GM12878 (cell line): ENCODE results near the gene TBC1D2B.
A peak's percentile ranks its signal among the peaks of the same experiment; 100 is the strongest.
"Not testable (repeated sequence)": the region's sequence is repeated elsewhere in the genome, so short reads cannot be mapped to it uniquely, and the experiment has no call there.

Experiments
- EZH2 ChIP-seq: IDR thresholded peaks from 2 replicates; pipeline ENCODE4 v1.6.1; 2012; ENCODE audit warnings: low read depth, mild to moderate bottlenecking, control low read depth, inconsistent platforms, low read length, borderline replicate concordance; ENCODE audit not compliant: control insufficient read depth
- GABPA ChIP-seq: IDR thresholded peaks from 2 replicates; pipeline ENCODE4 v1.6.1; 2014; ENCODE audit warnings: antibody characterized with exemption, low read depth, mild to moderate bottlenecking, inconsistent platforms
- HDAC6 ChIP-seq: fragments of 200-600 bp; sonication (generic); IDR thresholded peaks from one replicate; pipeline ENCODE4 v1.8.0; 2017; ENCODE audit warnings: antibody characterized with exemption; ENCODE audit not compliant: unreplicated experiment
- NFIC ChIP-seq: IDR thresholded peaks from 2 replicates; pipeline ENCODE4 v1.6.1; 2012; ENCODE audit warnings: low read depth, mild to moderate bottlenecking, inconsistent platforms, low read length, moderate library complexity
- POLR2A ChIP-seq: IDR thresholded peaks from 2 replicates; pipeline ENCODE4 v1.6.1; 2011; ENCODE audit warnings: low read depth, mild to moderate bottlenecking, low read length
- RFX5 ChIP-seq: IDR thresholded peaks from 2 replicates; pipeline ENCODE4 v1.6.1; 2011; ENCODE audit warnings: low read depth, low read length, improper control_type of control experiment
- SP1 ChIP-seq: IDR thresholded peaks from one replicate; pipeline ENCODE4 v1.6.1; 2011; ENCODE audit warnings: low read depth, low read length
- SREBF2 ChIP-seq: IDR thresholded peaks from 2 replicates; pipeline ENCODE4 v1.6.1; 2012; ENCODE audit warnings: mild to moderate bottlenecking, low read length
- TF ChIP-seq, protein P1 (sequence below), 3 experiments: IDR thresholded peaks in 2 of 3; conservative IDR thresholded peaks in 1 of 3; 2 replicates each; pipeline ENCODE4 v1.5.1; 2011; ENCODE audit warnings: low read depth in 3 of 3, low read length in 3 of 3, mild to moderate bottlenecking in 3 of 3, control low read depth in 2 of 3, moderate library complexity in 2 of 3, inconsistent platforms in 1 of 3, mixed read lengths in 1 of 3; ENCODE audit not compliant: control insufficient read depth in 2 of 3, insufficient read depth in 1 of 3; ENCODE audit errors: extremely low read depth in 1 of 3

DNA sequence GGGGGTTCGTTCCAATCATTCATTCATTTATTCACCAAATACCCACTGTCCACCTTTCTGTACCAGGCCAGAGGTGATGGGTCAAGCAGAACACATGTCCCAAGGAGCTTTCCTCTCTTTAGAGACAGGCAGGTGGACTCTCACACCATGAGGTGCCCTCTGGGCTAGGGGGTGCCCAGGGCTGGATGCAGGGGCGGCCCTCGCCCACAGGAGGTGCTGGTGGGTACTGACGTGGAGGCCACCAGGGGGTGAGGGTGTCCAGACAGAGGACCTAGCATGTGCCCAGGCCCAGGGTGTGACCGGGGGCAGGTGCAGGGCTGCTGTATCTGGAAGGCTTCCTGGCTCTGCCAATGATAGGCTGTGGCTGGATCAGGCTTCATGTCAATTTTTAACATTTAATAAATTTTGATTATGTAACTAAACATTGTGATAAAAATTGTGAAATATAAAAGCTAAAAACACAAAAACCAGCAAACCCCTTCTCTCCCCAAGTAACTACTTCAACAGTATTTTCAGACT lies 124.5 kb downstream of the TBC1D2B start:
- TF ChIP-seq, protein P1, sequence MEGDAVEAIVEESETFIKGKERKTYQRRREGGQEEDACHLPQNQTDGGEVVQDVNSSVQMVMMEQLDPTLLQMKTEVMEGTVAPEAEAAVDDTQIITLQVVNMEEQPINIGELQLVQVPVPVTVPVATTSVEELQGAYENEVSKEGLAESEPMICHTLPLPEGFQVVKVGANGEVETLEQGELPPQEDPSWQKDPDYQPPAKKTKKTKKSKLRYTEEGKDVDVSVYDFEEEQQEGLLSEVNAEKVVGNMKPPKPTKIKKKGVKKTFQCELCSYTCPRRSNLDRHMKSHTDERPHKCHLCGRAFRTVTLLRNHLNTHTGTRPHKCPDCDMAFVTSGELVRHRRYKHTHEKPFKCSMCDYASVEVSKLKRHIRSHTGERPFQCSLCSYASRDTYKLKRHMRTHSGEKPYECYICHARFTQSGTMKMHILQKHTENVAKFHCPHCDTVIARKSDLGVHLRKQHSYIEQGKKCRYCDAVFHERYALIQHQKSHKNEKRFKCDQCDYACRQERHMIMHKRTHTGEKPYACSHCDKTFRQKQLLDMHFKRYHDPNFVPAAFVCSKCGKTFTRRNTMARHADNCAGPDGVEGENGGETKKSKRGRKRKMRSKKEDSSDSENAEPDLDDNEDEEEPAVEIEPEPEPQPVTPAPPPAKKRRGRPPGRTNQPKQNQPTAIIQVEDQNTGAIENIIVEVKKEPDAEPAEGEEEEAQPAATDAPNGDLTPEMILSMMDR (IDR thresholded peaks at IDR 0.05 in 2 of 3, conservative IDR thresholded peaks at IDR 0.05 in 1 of 3; ENCODE audit: control insufficient read depth in 2 of 3, extremely low read depth in 1 of 3, insufficient read depth in 1 of 3, low read depth in 3 of 3, low read length in 3 of 3), result 0 out of 6 replicates have a peak, but pooled peaks of 1 of the 3 experiments have one; percentile 19
- TF ChIP-seq RFX5, POLR2A, GABPA, EZH2, NFIC, HDAC6, SP1, SREBF2: not testable (repeated sequence)
